ENCODE results near the gene VCAM1.

The VCAM1 gene

GRCh38 chr1:100722221-100722620 is 2.7 kb downstream of the VCAM1 start:
- DNase-seq (ENCODE audit: low read depth): no peak

- DNase-seq (ENCODE audit: low read depth): no peak
These were observed 4.7 kb downstream of the VCAM1 start for GRCh38 chr1:100724281-100724680.

GRCh38 chr1:100730130-100730529 is 10.6 kb downstream of the VCAM1 start:
- no peak for DNase-seq (ENCODE audit: low read depth)

- no peak for DNase-seq (ENCODE audit: low read depth)
These were observed 11.8 kb downstream of the VCAM1 start for GRCh38 chr1:100731309-100731708.

DNA sequence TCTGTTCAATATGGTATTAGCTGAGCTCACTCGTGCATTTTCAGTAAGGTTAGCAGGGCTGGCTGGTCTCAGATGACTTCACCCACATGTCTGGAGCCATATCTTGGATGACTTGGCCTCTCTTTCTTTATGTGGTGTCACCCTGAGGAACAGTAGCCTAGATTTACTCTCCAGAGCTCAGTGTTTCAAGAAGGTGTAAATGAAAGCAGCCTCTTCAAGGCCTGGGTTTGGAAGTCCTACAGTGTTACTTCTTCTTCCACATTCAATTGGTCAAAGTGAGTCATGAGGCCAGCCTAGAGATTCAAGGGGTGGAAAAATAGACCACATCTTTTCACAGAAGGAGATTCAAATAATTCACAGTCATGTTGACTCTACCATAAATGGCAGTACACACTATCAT is 12.2 kb downstream of the VCAM1 start:
- DNase-seq (ENCODE audit: low read depth): no peak

- DNase-seq (ENCODE audit: low read depth): no peak
These were observed 15.1 kb downstream of the VCAM1 start for GRCh38 chr1:100734676-100735075.

GRCh38 chr1:100735244-100735643 is 15.7 kb downstream of the VCAM1 start:
- no peak for DNase-seq (ENCODE audit: low read depth)

DNA sequence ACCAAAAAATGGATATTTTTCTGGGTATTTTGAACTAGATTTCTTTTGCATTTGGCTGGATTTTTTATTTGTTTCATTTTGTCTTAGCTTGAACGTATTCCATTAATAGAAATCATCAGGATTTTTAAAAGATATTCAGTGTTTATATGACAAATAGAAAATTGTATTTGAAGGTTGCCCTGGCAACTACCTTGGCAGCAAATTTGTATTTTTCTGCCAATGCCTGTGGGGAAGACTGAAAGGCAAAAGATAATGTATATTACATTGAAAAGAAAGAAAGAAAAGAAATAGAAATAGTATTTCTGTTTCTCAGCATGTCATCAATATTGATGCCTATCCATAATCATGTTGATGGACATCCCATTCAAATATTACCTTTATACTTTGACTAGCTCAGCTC is 16.8 kb downstream of the VCAM1 start:
- no peak for DNase-seq (ENCODE audit: low read depth)

- no peak for DNase-seq (ENCODE audit: low read depth)
These were observed 17.2 kb downstream of the VCAM1 start for GRCh38 chr1:100736746-100737145.

DNA sequence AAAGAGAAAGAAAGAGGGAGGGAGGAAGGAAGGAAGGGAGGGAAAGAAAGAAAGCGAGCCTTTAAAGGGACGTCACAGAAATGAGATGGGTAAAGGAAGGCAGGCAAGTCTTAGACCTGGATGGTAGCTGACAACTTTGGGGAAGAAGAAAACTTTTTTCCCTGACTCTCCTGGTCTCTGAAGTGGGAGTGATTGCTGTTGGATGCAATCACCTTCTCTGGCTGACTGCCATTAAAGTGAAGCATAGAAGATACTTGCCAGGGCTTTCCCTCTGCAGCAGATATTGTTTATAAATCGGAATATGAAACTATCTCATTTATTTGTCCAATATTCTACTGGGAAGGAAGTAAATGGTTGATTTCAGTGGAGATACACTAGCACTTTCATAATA is 27.0 kb downstream of the VCAM1 start:
- DNase-seq (ENCODE audit: low read depth): no peak

GRCh38 chr1:100747771-100748170 is 28.2 kb downstream of the VCAM1 start:
- DNase-seq (ENCODE audit: low read depth): no peak

GRCh38 chr1:100750005-100750885 is 30.7 kb downstream of the VCAM1 start:
- DNase-seq (ENCODE audit: low read depth): no peak

DNA sequence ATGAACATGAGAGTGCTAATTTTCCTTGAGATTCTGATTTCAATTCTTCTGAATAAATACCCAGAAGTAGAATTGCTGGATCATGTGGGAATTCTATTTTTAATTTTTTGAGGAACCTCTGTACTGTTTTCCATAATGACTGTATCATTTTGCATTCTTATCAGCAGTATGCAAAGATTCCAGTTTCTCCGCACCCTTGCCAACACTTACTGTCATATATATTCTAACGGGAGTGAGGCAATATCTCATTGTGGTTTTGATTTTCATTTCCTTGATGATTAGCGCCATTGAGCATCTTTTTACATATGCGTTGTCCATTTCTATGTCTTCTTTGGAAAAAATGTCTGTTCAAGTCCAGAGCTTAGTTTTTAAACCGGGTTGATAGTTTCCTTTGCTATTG is 33.2 kb downstream of the VCAM1 start:
- no peak for DNase-seq (ENCODE audit: low read depth)

DNA sequence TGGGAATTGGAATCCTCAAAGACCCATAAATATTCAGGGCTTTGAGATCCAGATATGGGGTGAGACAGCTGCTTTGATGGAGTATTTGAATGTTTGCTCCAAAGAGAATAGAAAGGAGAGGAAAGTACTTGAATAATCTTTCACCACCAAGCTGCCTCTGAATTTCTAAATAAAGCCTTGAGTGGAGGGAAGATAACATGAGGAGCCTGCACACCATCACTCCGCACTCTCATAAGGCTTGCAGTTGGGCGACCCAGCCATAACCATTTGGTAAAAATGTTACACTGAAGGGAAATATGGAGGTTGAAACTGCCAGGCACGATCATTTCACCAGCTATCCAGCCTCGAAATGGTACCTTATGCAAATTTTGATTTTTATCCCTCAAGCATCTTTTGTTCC is 38.4 kb downstream of the VCAM1 start:
- no peak for DNase-seq (ENCODE audit: low read depth)

GRCh38 chr1:100759188-100759587 is 39.6 kb downstream of the VCAM1 start:
- DNase-seq (ENCODE audit: low read depth): no peak

- DNase-seq (ENCODE audit: low read depth): no peak
These were observed 41.0 kb downstream of the VCAM1 start for GRCh38 chr1:100760511-100760910.

GRCh38 chr1:100762461-100762860 is 42.9 kb downstream of the VCAM1 start:
- DNase-seq (ENCODE audit: low read depth): no peak

DNA sequence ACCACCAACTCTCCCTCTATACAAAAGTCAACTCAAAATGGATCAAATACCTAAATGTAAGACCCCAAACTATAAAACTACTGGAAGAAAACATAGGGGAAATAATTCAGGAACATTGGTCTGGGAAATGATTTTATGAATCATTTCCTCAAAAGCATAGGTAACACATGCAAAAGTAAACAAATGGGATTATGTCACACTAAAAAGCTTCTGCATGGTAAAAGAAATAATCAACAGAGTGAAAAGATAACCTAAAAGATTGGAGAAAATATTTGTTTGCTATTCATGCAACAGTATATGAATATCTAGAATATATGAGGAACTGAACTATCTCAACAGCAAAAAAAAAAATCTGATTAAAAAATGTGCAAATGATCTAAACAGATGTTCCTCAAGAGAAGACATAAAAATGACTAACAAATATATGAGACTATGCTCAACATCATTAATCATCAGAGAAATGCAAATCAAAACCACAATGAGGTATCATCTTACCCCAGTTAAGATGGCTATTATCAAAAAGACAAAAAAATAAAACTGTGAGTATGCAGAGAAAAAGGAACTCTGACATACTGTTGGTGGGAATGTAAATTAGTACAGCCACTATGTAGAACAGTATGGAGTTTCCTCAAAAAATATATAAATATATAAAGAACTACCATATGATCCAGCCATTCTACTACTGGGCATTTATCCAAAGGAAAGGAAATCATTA is 47.8 kb downstream of the VCAM1 start:
- DNase-seq (ENCODE audit: low read depth): no peak

DNA sequence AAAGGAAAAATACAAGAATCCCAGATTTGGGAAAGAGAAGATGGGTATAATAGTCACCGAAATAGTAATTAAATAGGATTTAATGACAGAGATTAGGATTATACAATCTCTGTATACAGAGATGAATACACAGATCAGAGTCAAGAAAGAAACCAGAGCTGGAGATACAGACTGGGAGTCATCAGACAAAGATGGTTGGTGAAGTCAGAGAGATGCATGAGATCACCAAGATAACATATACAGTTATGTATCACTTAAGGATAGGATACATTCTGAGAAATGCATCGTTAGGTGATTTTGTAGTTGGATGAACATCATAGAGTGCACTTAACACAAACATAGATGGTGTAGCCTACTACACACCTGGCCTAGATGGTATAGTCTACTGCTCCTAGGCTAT is 49.8 kb downstream of the VCAM1 start:
- no peak for DNase-seq (ENCODE audit: low read depth)

GRCh38 chr1:100769906-100770646 is 50.5 kb downstream of the VCAM1 start:
- DNase-seq (ENCODE audit: low read depth): no peak

- no peak for DNase-seq (ENCODE audit: low read depth)
These were observed 53.9 kb downstream of the VCAM1 start for GRCh38 chr1:100773444-100773843.

GRCh38 chr1:100774370-100774769 is 54.8 kb downstream of the VCAM1 start:
- no peak for DNase-seq (ENCODE audit: low read depth)

DNA sequence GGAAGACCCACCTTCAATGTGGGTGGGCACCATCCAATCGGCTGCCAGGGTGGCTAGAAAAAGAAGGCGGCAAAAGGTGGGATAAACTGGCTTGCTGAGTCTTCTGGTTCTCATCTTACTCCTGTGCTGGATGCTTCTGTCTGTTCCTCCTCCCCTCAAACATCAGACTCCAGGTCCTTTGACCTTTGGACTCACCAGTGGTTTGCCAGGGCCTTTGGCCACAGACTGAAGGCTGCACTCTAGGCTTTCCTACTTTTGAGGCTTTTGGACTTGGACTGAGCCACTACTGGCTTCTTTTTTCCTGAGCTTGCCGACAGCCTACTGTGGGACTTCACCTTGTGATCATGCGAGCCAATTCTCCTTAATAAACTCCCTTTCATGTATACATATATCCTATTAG is 55.9 kb downstream of the VCAM1 start:
- no peak for DNase-seq (ENCODE audit: low read depth)

Measured in stimulated activated CD8-positive, alpha-beta memory T cell treated with anti-CD3 and anti-CD28 coated beads, Interleukin-7, amount 100 ng/mL, for 24 hours (primary cell).